K562 (cell line): ENCODE results near the gene DRGX.

Experiments used
- C11orf30 ChIP-seq: fragments of 450-650 bp; IDR thresholded peaks from 2 replicates; pipeline ENCODE4 v1.6.1; 2016; ENCODE audit warnings: low read depth, mild to moderate bottlenecking
- EP300 ChIP-seq: IDR thresholded peaks from 2 replicates; pipeline ENCODE4 v1.6.1; 2012; ENCODE audit warnings: low read length, improper control_type of control experiment
- HSF4 ChIP-seq: fragments of 250-450 bp; sonication (Bioruptor Pico); IDR thresholded peaks from 2 replicates; pipeline ENCODE4 v2.1.2; 2022; ENCODE audit warnings: mild to moderate bottlenecking, moderate library complexity, borderline replicate concordance
- POLR2A ChIP-seq: fragments of 450-650 bp; conservative IDR thresholded peaks from 2 replicates; pipeline ENCODE4 v1.6.1; 2016
- ZSCAN29 ChIP-seq: fragments of 450-650 bp; IDR thresholded peaks from 2 replicates; pipeline ENCODE4 v1.6.1; 2017
- TF ChIP-seq, protein P1 (sequence below), 3 experiments: IDR thresholded peaks in 2 of 3; conservative IDR thresholded peaks in 1 of 3; 2 replicates each; pipeline ENCODE4 v1.5.1; 2011 to 2012; ENCODE audit warnings: low read length in 3 of 3, mild to moderate bottlenecking in 3 of 3, control low read depth in 2 of 3, improper control_type of control experiment in 1 of 3, inconsistent platforms in 1 of 3, low read depth in 1 of 3, mixed read lengths in 1 of 3, moderate library complexity in 1 of 3; ENCODE audit not compliant: insufficient read depth in 2 of 3
- TF ChIP-seq, protein P2 (sequence below): fragments of 450-650 bp; IDR thresholded peaks from 2 replicates; pipeline ENCODE4 v1.6.1; 2016; ENCODE audit warnings: low read depth, mild to moderate bottlenecking, moderate library complexity
- TF ChIP-seq, protein P3 (sequence below), 2 experiments: fragments of 450-650 bp; formaldehyde crosslinking in 1 of 2; IDR thresholded peaks; 2 replicates each; pipeline versions ENCODE4 v1.4.0 to v1.6.1; 2014 to 2020; ENCODE audit warnings: mild to moderate bottlenecking in 2 of 2, borderline replicate concordance in 1 of 2, low read depth in 1 of 2

DNA sequence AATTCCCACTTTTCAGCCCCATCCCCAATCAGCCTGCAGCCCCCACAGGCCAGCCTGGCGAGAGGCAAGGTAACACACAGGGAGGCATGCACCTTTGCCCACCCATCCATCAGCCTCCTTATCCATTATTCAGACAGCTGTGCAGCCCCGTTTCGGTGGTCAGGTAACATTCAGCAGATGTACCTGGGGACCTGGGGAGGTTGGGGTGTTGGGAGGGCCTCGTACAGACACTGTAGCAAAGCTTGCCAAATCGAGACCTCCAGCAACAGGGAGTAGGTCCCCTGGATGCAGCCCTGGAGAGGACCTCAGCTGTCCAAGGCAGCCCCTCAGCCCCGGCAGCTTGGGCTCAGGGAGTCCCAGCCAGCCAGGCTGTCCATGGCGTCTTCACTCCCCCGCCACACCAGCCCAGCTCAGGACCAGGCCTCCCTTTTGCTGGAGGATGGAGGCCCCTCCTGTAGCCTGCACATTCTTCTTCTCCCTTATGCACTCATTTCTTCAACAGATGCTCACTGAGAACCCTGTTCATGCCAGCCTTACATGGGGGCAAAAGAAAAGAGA lies 8.5 kb upstream of the DRGX start:
- TF ChIP-seq C11orf30, result no peak
- TF ChIP-seq ZSCAN29, result no peak
- no peak for TF ChIP-seq POLR2A
- TF ChIP-seq, protein P1, sequence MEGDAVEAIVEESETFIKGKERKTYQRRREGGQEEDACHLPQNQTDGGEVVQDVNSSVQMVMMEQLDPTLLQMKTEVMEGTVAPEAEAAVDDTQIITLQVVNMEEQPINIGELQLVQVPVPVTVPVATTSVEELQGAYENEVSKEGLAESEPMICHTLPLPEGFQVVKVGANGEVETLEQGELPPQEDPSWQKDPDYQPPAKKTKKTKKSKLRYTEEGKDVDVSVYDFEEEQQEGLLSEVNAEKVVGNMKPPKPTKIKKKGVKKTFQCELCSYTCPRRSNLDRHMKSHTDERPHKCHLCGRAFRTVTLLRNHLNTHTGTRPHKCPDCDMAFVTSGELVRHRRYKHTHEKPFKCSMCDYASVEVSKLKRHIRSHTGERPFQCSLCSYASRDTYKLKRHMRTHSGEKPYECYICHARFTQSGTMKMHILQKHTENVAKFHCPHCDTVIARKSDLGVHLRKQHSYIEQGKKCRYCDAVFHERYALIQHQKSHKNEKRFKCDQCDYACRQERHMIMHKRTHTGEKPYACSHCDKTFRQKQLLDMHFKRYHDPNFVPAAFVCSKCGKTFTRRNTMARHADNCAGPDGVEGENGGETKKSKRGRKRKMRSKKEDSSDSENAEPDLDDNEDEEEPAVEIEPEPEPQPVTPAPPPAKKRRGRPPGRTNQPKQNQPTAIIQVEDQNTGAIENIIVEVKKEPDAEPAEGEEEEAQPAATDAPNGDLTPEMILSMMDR (IDR thresholded peaks at IDR 0.05 in 2 of 3, conservative IDR thresholded peaks at IDR 0.05 in 1 of 3; ENCODE audit: insufficient read depth in 2 of 3, low read depth in 1 of 3, low read length in 3 of 3), result no peak
- TF ChIP-seq EP300, result no peak
- TF ChIP-seq, protein P2, sequence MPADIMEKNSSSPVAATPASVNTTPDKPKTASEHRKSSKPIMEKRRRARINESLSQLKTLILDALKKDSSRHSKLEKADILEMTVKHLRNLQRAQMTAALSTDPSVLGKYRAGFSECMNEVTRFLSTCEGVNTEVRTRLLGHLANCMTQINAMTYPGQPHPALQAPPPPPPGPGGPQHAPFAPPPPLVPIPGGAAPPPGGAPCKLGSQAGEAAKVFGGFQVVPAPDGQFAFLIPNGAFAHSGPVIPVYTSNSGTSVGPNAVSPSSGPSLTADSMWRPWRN, result no peak
- TF ChIP-seq, protein P3, sequence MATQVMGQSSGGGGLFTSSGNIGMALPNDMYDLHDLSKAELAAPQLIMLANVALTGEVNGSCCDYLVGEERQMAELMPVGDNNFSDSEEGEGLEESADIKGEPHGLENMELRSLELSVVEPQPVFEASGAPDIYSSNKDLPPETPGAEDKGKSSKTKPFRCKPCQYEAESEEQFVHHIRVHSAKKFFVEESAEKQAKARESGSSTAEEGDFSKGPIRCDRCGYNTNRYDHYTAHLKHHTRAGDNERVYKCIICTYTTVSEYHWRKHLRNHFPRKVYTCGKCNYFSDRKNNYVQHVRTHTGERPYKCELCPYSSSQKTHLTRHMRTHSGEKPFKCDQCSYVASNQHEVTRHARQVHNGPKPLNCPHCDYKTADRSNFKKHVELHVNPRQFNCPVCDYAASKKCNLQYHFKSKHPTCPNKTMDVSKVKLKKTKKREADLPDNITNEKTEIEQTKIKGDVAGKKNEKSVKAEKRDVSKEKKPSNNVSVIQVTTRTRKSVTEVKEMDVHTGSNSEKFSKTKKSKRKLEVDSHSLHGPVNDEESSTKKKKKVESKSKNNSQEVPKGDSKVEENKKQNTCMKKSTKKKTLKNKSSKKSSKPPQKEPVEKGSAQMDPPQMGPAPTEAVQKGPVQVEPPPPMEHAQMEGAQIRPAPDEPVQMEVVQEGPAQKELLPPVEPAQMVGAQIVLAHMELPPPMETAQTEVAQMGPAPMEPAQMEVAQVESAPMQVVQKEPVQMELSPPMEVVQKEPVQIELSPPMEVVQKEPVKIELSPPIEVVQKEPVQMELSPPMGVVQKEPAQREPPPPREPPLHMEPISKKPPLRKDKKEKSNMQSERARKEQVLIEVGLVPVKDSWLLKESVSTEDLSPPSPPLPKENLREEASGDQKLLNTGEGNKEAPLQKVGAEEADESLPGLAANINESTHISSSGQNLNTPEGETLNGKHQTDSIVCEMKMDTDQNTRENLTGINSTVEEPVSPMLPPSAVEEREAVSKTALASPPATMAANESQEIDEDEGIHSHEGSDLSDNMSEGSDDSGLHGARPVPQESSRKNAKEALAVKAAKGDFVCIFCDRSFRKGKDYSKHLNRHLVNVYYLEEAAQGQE (IDR thresholded peaks at IDR 0.05; ENCODE audit: borderline replicate concordance), result no peak
- TF ChIP-seq, protein P3 (CRISPR knock-in tag; IDR thresholded peaks at IDR 0.05; ENCODE audit: low read depth), result no peak
- TF ChIP-seq HSF4, result no peak
